ENCODE data around the gene ZDHHC13.

ZDHHC13 gene

GRCh38 chr11:19101796-19102520 lies 15.0 kb upstream of the ZDHHC13 start:
- DNase-seq (ENCODE audit: extremely low read depth, insufficient read length) = no peak
- no peak for TF ChIP-seq CTCF (IDR thresholded peaks at IDR 0.05; ENCODE audit: insufficient read depth, low read length, poor library complexity, severe bottlenecking)
- Histone ChIP-seq H3K4me3 (replicated peaks; ENCODE audit: low read depth, low read length) (no peak overlapping the region), H3K27me3 (replicated peaks; ENCODE audit: control insufficient read depth, insufficient read depth, low read length) (no peaks in the 10 kb centered on the region), H3K36me3 (ENCODE audit: control insufficient read depth, insufficient read depth, low read length) (no peaks in the 10 kb centered on the region)

GRCh38 chr11:19102521-19102900 lies 14.5 kb upstream of the ZDHHC13 start:
- DNase-seq (ENCODE audit: extremely low read depth, insufficient read length) = no peak
- no peaks in the 10 kb centered on the region for H3K27me3 ChIP-seq (replicated peaks; ENCODE audit: control insufficient read depth, insufficient read depth, low read length)
- H3K36me3 ChIP-seq (ENCODE audit: control insufficient read depth, insufficient read depth, low read length) = no peaks in the 10 kb centered on the region

GRCh38 chr11:19105011-19105410 lies 12.0 kb upstream of the ZDHHC13 start:
- no peak overlapping the region for H3K4me3 ChIP-seq (replicated peaks; ENCODE audit: low read depth, low read length)
- H3K36me3 ChIP-seq (ENCODE audit: control insufficient read depth, insufficient read depth, low read length) = no peaks in the 10 kb centered on the region
- no peak for TF ChIP-seq CTCF (IDR thresholded peaks at IDR 0.05; ENCODE audit: insufficient read depth, low read length, poor library complexity, severe bottlenecking)
- H3K27me3 ChIP-seq (replicated peaks; ENCODE audit: control insufficient read depth, insufficient read depth, low read length) = no peaks in the 10 kb centered on the region; the same call in 1 of the 2 replicates
- DNase-seq (ENCODE audit: extremely low read depth, insufficient read length) = no peak

More at GRCh38 chr11:19102521-19102900, 14.5 kb upstream of the ZDHHC13 start:
- no peak overlapping the region for H3K4me3 ChIP-seq (replicated peaks; ENCODE audit: low read depth, low read length)
- TF ChIP-seq CTCF (IDR thresholded peaks at IDR 0.05; ENCODE audit: insufficient read depth, low read length, poor library complexity, severe bottlenecking) = no peak

- Histone ChIP-seq H3K36me3 (ENCODE audit: control insufficient read depth, insufficient read depth, low read length) (no peaks in the 10 kb centered on the region), H3K4me3 (replicated peaks; ENCODE audit: low read depth, low read length) (no peak overlapping the region), H3K27me3 (replicated peaks; ENCODE audit: control insufficient read depth, insufficient read depth, low read length) (no peaks in the 10 kb centered on the region; the same call in 1 of the 2 replicates)
- no peak for TF ChIP-seq CTCF (IDR thresholded peaks at IDR 0.05; ENCODE audit: insufficient read depth, low read length, poor library complexity, severe bottlenecking)
- no peak for DNase-seq (ENCODE audit: extremely low read depth, insufficient read length)
Observed at GRCh38 chr11:19107125-19107524, 9.8 kb upstream of the ZDHHC13 start.

GRCh38 chr11:19110295-19110694 lies 6.7 kb upstream of the ZDHHC13 start:
- no peak for TF ChIP-seq CTCF (IDR thresholded peaks at IDR 0.05; ENCODE audit: insufficient read depth, low read length, poor library complexity, severe bottlenecking)
- Histone ChIP-seq H3K27me3 (replicated peaks; ENCODE audit: control insufficient read depth, insufficient read depth, low read length) (no peaks in the 10 kb centered on the region; the same call in 1 of the 2 replicates), H3K36me3 (ENCODE audit: control insufficient read depth, insufficient read depth, low read length) (no peaks in the 10 kb centered on the region), H3K4me3 (replicated peaks; ENCODE audit: low read depth, low read length) (no peak overlapping the region)
- no peak for DNase-seq (ENCODE audit: extremely low read depth, insufficient read length)
